HL-60/S4 treated with retinoic acid at 250 ng/mL for 4 days and 3 days (cell line): Measurements from ENCODE around the gene TNXB.
"Not testable (repeated sequence)": the region's sequence is repeated elsewhere in the genome, so short reads cannot be mapped to it uniquely, and the experiment has no call there.

Source experiments
- in situ Hi-C: fragments of 300-500 bp; cut with MboI; formaldehyde crosslinking; loops from 2 replicates; pipeline ENCODE4 v1.7.0; 2022; ENCODE audit warnings: low sequenced_read_pairs

Gene TNXB

GRCh38 chr6:32067521-32067920 is 41.6 kb downstream of the TNXB start:
- in situ Hi-C loops, result not testable (repeated sequence)

- in situ Hi-C loops, result no loop called here
Observed at GRCh38 chr6:32064706-32065105, 44.4 kb downstream of the TNXB start.

DNA sequence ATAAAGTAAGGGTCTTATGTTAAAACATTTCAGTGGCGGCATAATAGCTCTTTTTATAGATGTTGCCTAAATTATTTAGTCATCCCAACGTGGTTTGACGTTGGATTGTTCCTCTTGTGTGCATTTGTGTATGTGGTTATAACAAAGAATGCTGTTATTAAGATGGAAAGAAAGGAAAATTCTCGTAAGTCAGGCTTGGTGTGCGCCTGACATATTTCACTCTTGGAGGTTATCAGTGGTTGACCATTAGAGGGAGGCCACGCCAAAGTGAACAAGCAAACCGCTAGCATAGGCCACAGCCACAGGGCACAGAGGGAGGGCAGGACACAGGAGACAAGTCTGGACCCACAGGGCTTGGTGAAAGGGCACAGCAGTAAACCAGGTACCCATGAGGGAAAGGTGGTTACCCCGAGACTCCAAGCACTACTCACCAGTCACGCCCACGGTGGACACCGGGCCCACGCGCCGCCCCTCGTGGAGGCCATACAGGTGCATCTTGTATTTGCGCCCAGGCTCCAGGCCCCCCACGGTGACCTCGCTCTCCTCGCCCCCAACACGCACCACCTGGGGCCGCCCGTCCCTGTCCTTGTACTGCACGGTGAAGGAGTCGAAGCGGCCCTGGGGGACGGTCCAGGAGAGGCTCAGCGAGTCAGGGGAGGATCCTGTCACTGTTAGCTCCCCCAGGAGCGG is 48.0 kb downstream of the TNXB start:
- in situ Hi-C loops, result no loop called here

DNA sequence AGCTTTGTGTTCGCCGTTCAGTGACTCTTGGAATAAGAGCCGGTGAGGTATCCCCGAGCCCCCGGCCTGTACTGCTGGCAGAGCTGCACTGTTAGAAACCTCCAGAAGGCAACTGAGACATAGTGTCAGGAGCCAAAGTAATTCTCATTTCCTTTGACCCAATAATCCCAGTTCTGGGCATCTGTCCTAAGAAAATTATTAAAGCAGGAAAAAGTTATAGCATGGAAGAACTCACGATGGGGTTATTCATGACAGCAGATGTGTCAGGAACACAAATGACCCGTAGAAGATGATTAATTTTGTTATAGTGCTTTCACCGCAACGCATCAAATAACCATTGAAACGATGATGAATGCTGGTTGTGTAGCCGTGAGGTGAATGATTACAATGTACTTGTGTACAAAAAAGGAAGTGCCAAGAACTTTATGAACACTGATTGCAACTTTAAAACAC is 50.6 kb downstream of the TNXB start:
- in situ Hi-C loops, result no loop called here

DNA sequence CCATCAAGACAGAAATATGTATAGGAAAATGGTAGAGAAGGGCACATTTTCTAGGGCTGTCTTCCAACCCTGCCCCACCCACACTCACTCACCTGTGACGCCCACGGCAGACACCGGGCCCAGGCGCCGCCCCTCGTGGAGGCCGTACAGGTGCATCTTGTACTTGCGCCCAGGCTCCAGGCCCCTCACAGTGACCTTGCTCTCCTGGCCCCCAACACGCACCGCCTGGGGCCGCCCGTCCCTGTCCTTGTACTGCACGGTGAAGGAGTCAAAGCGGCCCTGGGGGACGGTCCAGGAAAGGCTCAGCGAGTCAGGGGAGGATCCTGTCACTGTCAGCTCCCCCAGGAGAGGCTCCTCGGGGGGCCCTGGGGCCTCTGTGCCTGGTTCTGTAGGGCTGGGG is 51.2 kb downstream of the TNXB start:
- in situ Hi-C loops, result no loop called here

GRCh38 chr6:32056254-32056653 is 52.9 kb downstream of the TNXB start:
- in situ Hi-C loops, result no loop called here

DNA sequence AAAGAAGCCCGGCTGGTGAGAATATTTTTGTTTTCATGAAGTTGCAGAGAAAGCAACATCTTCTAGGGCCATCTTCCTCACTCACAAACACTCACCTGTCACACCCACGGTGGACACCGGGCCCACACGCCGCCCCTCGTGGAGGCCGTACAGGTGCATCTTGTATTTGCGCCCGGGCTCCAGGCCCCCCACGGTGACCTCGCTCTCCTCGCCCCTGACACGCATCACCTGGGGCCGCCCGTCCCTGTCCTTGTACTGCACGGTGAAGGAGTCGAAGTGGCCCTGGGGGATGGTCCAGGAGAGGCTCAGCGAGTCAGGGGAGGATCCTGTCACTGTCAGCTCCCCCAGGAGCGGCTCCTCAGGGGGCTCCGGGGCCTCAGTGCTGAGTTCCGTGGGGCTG is 53.4 kb downstream of the TNXB start:
- in situ Hi-C loops, result not testable (repeated sequence)

GRCh38 chr6:32053314-32053713 is 55.8 kb downstream of the TNXB start:
- in situ Hi-C loops, result not testable (repeated sequence)

DNA sequence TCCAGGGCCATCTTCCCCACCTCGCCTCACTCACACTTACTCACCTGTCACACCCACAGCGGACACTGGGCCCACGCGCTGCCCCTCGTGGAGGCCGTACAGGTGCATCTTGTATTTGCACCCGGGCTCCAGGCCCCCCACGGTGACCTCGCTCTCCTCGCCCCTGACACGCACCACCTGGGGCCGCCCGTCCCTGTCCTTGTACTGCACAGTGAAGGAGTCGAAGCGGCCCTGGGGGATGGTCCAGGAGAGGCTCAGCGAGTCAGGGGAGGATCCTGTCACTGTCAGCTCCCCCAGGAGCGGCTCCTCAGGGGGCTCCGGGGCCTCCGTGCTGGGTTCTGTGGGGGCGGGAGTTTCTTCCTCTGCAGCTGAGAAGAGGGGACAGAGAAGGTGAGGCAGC is 56.5 kb downstream of the TNXB start:
- in situ Hi-C loops, result not testable (repeated sequence)

- in situ Hi-C loops, result no loop called here
Observed at GRCh38 chr6:32050562-32050961, 58.6 kb downstream of the TNXB start.

- in situ Hi-C loops, result not testable (repeated sequence)
Observed at GRCh38 chr6:32049736-32050135, 59.4 kb downstream of the TNXB start.

- in situ Hi-C loops, result not testable (repeated sequence)
Observed at GRCh38 chr6:32049149-32049548, 60.0 kb downstream of the TNXB start.

- in situ Hi-C loops, result no loop called here
Observed at GRCh38 chr6:32047855-32048766, 61.0 kb downstream of the TNXB start.

- in situ Hi-C loops, result no loop called here
Observed at GRCh38 chr6:32047539-32047854, 61.6 kb downstream of the TNXB start.

GRCh38 chr6:32047084-32047478 is 62.1 kb downstream of the TNXB start:
- in situ Hi-C loops, result no loop called here

DNA sequence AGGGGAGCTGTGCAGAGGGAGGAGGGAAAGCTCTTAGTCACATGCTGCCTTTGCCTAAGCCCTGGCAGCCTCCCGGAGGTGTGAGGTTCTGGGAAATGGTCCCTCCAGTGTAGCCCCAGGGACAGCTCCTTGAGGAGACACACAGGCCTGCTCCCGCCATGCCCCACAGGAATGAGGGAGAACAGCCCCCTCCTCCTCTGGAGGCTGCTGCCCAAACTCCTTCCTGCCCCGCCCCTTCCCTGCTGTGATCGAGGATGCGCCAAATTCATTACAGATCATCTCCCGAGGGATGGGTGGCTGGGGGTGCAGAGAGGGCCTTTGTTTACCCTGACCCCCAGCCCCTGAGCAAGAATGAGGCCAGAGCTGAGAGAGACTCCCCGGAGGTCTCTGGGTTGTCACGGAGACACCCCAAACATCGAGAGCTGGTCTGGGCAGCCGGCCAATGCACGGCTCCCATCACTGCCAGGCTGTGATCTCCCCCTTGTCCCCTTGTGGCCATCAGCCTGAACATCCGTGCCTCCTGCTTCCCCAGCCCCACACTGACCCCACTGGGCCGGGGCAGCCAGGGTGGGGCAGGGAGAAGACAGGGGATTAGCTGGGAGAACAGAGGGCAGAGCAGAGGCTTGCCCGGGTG is 62.6 kb downstream of the TNXB start:
- in situ Hi-C loops, result no loop called here

DNA sequence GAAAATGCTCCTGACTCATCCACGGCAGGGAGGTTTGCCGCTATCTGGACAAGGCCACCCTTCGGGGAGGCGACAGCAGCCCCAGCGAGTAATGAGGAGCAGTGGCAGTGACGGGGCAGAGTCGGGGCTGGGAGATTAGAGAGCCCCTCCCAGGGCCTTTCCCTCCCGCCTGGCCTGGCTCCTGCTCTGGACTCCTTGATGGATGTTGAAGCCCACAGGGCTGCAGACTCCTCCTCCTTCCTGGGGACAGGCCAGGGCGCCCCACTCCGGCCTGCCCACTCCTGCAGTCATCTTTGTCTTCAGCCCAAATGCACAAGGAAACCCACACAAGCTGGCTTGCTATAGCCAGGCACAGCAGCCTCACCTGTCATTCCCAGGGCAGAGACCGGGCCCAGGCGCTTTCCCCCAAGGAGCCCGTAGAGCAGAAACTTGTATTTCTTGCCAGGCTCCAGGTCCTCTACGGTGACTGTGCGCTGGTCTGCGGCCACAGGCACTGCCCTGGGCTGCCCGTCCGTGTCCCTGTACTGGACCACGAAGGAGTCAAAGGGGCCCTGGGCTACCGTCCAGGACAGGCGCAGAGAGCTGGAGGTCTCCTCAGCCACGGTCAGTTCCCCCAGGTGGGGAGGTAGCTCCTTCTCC is 63.2 kb downstream of the TNXB start:
- in situ Hi-C loops, result no loop called here

DNA sequence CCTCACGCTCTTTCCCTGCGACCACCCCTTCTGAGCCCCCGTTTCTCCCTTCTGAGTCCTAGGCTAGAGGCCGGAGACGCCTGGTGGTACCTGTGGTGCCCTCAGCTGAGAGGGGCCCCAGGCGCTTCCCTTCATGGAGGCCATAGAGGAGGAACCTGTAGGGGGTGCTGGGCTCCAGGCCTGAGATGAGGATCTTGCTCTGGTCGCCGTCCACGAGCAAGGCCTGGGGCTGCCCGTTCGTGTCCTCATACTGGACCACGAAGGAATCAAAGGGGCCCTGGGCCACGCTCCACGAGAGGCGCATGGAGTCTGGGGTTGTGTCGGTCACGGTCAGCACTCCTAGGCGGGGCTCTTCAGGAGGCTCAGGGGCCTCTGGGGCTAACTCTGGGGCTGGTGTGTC is 64.2 kb downstream of the TNXB start:
- in situ Hi-C loops, result not testable (repeated sequence)

GRCh38 chr6:32043589-32044380 is 65.4 kb downstream of the TNXB start:
- in situ Hi-C loops, result not testable (repeated sequence)

GRCh38 chr6:32042276-32042675 is 66.9 kb downstream of the TNXB start:
- in situ Hi-C loops, result not testable (repeated sequence)

DNA sequence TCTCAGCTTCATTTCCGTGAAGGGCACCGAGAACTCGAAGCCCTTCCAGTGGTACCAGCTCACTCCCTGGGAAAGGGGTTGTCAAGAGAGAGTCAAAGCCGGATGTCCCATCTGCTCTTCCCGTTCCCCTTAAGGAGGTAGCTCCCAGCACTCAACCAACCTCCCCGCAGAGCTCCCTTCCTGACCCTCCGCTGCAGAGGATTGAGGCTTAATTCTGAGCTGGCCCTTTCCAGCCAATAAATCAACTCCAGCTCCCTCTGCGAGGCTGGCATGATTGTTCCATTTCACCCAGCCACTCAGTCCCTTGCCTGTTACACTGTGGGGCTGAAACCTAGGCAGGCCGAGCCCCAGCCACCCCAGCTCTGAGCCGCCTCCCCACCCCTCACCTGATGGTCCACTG is 67.8 kb downstream of the TNXB start:
- in situ Hi-C loops, result not testable (repeated sequence)
